GM19397 (cell line): ENCODE measurements around the gene HK1.

Experiments used
- ATAC-seq: cut with Tn5 transposase; IDR thresholded peaks from one replicate; pipeline ENCODE4 v1.9.1; 2021; ENCODE audit warnings: mild to moderate bottlenecking, moderate library complexity; ENCODE audit not compliant: unreplicated experiment

The HK1 gene

DNA sequence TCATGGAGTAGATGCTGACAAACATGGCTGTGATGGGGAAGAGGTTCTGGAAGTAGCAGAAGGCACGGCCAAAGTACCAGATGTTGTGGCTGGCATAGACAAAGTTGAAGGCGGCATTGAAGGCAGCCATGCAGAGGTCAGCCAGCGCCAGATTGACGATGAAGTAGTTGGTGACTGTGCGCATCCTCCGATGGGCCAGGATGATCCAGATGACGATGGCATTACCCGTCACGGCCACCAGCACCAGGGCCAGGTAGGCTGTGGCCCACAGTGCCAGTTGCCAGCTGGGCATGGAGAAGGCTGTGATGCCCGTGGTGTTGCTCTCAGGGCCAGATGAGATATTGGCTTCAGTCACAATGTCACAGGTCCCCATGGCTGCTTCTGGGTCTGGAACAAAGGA, 137.7 kb downstream of the HK1 start:
- no peak for ATAC-seq

DNA sequence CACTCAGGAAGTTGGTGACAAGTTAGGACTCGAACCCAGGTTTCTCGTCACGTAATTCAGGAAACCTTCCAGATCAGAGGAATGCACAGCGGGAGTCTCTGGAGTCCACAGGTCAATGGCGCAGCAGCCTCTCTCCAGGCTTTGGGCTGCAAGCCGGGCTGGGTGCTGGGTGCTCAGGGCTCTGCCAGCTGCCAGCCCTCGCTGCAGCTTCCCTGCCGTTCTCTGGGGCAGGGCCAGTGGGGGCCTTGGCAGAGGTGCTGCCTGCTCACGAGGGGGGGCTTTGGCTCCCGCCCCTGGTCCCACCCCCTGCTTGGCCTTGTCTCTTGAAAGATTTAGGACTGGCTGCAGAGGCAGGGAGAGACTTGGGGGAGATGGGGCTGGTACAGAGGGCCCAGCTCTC, 138.4 kb downstream of the HK1 start, which contains the start of gene TACR2:
Gene TACR2, minus strand, starts transcription at position 224 of the 400 bp plus-strand sequence. CDS start 595 bp downstream, outside the sequence.
- ATAC-seq, result no peak

- ATAC-seq, result no peak
These were observed 139.2 kb downstream of the HK1 start for GRCh38 chr10:69417542-69417941.

DNA sequence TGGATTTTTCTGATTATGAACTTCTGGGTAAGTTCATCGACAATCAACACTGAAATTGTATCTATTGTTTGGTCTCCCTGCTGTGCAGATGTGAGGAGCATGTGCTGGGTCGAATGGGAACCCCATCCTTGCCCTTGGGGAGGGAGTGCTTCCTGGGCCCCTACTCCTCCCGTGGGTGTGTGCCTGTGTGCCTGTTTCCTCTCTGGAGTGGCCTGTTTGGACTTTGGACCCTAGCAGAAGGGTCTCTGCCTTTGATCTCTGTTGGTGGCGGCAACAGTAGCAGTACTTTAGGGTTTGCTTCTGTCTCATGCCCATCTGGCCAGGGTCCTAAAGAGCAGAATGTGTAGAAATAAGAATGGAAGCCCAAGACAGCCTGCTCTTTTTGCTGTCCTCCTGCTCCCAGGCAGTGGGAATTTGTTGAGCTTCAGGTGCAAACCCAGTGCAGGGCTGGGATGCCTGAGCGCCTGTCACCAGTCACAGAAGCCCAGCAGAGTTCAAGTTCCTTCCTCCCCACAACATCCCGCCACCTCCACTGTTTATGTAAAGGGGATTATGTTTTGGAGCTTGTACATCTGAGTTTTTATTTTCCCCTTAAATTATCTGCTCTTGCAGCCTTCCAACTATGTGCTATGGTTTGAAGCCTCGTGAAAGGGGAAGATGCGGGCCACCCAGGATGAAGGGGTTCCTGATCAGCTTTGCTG, 139.9 kb downstream of the HK1 start:
- ATAC-seq, result no peak

GRCh38 chr10:69419096-69419743, 140.9 kb downstream of the HK1 start:
- ATAC-seq, result no peak

- no peak for ATAC-seq
These were observed 141.4 kb downstream of the HK1 start for GRCh38 chr10:69419744-69420126.

GRCh38 chr10:69421611-69422308, 143.5 kb downstream of the HK1 start:
- ATAC-seq, result no peak

DNA sequence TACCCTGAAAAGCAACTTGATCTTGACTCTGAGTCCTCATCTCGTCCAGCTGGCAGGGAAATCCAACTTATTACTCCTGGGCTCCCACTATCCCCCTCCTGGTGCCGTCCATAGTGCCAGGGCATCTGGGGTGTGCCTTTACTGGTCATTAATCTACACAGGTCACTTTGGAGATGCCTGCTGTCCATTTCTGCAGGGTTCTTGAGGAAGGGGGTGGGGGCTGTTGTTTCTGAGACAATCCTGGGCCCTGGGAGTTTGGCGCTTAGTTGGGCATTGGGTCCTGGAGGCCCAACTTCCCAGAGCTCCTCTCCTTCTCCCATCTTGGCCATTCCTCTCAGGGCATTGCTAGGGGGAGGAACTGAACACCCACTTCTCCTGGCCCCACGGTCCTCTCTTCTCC, 144.4 kb downstream of the HK1 start:
- ATAC-seq, result no peak

DNA sequence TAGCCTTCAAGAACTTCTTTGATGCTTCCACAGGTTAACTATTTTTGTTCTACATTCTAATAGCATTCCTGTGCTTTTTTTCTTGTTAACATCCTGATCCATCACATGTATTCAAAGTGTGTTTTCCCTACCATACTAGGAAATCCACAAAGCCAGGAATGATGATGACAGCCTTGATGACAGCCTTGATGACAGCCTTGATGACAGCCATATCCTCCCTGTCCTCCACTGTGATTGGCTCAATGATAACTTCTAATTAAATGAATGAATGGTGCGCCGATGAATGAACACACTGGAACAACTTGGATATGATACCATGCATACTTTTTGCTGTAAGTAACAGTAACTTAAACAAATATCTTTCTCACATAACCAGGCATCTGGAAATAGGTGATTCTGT, 146.7 kb downstream of the HK1 start:
- no peak for ATAC-seq

DNA sequence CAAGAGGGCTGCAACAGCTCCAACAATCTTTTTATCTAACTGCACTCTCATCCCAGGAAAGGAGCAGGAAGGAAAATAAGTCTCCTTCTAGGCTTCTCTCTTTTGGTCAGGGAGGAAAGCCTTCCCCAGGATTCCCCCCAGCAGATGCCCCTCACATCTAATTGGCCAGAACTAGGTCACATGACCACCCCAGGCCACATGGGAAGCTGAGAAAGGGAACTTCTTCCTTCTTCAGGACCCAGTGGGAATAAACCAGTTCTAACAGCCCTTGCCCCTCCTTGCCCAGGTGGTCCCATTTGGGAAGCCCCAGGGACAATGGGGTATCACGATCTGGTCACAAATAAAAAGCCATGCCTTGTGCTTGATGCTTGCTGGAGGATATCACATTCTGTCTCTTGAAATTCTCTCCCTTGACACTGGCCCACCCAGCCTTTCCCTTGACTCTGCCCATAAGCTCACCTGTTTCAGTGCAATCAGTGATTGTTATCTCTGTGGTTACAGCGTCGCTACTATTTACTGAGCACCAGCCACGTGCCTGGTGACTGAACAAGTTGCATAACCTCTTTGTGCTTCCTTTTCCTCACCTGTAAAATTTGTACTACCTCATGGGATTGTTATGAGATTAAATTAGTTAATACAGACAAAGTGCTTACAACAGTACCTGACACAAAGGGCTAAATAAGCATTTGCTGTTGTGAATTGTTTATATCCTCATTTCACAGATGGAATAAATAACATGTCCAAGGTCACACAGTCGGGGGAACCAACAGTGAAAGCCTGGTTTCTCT, 147.4 kb downstream of the HK1 start:
- ATAC-seq, result no peak

DNA sequence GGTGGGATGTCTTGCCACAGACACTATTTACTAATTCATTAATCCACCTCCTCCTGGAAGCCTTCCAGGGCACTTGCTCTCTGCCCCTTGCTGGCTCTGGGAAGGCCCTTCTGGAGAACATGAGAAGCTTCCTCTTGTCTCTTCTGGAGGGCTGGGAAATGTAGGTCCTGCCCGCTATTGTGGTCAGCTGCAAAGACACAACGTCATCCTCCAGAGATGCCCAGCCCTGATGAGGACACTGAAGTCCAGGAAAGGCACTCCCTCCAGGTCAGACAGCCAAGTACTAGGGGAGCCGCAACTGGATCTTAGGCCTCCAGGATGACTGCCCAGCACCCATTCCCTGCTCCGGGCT, 148.1 kb downstream of the HK1 start:
- ATAC-seq, result no peak

- ATAC-seq, result no peak
These were observed 149.9 kb downstream of the HK1 start for GRCh38 chr10:69428165-69428564.

DNA sequence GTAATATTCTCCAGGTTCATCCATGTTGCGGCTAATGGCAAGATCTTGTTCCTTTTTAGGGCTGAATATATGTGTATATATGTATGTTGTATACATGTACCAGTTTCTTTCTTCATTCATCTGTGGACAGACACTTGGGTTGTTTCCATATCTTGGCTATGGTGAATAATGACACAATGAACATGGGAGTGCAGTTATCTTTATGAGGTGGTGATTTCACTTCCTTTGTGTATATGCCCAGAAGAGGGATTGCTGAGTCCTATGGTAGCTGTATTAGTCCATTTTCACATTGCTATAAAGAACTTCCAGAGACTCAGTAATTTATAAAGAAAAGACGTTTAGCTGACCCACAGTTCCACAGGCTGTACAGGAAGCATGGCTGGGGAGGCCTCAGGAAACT, 155.9 kb downstream of the HK1 start:
- no peak for ATAC-seq

GRCh38 chr10:69434926-69435325, 156.6 kb downstream of the HK1 start:
- no peak for ATAC-seq

- ATAC-seq, result no peak
These were observed 157.7 kb downstream of the HK1 start for GRCh38 chr10:69435966-69436520.

DNA sequence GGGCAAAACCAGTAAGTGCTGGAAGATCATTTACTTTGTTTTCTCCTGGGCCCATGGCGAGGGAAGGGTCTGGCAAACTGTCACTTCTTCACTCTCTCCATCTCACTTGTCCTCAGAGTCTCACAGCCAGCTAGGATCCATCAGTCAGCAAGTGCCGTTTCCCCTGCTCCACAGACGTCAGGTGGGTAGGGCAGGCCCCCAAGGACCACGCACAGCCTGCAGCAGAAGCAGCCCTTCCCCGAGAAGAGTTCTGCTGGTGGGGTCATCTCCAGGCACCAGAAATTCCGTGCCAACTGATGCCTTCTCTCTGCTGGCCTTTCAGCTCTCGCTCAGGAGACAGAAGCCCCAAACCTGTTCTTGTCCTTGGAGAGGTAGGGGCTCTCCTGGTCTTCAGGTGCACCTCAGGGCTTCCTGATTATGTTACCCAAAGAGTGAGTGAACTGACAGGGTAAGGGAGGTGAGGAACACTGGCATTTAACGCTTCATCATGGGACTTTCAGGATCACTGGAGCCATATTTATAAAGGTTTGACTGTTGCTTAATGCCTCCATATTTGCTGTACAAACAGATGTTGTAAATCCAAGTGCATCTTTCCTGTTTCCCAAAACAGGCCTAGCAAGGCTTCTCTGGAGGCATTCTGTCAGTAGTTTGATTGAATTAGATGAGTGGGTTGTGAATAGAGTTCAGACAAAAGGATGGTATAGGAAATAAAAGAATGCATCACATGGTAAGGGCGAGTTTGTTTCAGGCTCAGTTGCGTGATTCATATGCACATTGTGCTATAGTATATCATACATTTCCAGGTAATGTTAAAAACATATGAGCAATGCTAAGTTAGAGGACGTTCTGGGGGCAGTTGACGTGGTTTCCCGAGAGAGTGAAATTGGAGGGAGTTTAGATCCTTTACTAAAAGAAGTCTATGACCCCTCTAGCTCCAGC, 159.3 kb downstream of the HK1 start:
- ATAC-seq, result no peak

- ATAC-seq, result no peak
These were observed 160.4 kb downstream of the HK1 start for GRCh38 chr10:69438536-69439349.

DNA sequence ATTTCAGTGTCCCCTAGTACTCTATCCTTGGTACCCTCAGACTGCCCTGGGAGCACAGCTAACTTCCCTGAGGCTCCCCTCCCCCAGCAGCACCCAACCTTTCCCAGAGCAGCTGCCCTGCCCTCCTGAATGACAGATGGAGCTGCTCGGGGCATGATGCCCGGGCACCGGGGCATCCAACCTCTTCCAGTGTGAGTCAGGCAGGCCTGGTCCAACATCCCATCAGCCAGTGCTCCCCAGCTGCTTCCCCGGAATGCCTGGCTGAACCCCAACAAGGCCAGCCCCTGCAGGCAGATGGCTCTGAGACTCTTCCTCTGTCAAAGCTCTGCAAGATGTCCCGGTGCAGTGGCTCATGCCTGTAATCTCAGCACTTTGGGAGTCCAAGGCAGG, 161.0 kb downstream of the HK1 start:
- ATAC-seq, result no peak

DNA sequence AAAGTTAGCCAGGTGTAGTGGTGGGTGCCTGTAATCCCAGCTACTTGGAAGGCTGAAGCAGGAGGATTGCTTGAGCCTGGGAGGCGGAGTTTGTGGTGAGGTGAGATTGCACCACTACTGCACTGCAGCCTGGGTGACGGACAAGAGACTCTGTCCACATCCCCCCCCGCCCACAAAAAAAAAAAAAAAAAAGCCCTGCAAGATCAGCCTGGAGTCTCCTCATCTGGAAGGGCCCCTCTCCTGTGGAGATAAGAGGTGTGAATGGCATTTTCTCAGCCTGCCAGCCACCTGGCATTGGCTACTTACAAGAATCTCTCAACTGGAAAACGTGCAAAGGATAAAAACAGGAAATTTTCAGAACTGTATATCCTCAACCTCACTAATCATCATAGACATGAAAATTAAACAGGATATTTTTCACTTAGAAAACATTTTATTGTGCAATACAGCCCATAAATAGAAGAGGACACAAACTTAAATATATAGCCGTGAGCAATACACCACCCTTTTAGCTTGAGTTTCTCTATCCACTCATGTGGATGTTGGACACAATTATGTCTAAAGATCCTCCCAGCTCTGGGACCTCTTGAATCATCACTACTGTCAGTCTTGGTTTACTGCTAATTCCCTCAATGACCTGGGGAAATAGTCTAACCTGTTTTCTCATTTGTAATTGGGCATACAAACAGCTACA, 161.7 kb downstream of the HK1 start:
- no peak for ATAC-seq
